Erythroblast (primary cell): ENCODE data around the gene RIC3.

Experiments used
- DNase-seq, 2 experiments: peaks; one replicate each; lab custom pipeline; 2025; lab: John Stamatoyannopoulos, UW
- GATA1 ChIP-seq: IDR thresholded peaks from 2 replicates; pipeline ENCODE4 v1.6.1; 2011; ENCODE audit warnings: low read depth, mild to moderate bottlenecking, control low read depth, low read length, moderate library complexity
- POLR2A ChIP-seq: IDR thresholded peaks from 2 replicates; pipeline ENCODE4 v1.6.1; 2011; ENCODE audit warnings: mild to moderate bottlenecking, low read length

The RIC3 gene

GRCh38 chr11:8056810-8057463 is 111.9 kb downstream of the RIC3 start:
- no peak for TF ChIP-seq POLR2A
- no peak for TF ChIP-seq GATA1
- DNase-seq, result no peak
